ENCODE data around the gene FGF19.

Gene FGF19

DNA sequence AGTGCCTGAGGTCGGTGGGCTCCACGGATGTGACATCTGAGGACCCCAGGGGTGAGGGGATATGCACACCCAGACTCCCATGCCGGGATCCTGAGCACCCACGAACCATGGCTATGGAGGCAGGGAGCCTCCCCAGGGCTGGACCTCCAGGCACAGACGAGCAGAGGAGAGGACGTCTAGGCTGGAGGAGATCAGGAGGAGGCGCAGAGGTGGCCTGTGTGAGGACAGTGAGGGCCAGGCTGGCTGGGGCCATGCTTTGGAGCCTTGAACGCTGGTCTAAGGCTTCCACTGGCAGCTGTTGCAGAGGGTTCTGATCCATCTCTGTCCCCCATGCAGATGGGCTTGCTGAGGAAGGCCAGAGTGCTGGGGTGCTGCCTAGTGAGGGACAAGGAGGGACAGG lies 42.3 kb upstream of the FGF19 start:
- TF ChIP-seq, protein P1, sequence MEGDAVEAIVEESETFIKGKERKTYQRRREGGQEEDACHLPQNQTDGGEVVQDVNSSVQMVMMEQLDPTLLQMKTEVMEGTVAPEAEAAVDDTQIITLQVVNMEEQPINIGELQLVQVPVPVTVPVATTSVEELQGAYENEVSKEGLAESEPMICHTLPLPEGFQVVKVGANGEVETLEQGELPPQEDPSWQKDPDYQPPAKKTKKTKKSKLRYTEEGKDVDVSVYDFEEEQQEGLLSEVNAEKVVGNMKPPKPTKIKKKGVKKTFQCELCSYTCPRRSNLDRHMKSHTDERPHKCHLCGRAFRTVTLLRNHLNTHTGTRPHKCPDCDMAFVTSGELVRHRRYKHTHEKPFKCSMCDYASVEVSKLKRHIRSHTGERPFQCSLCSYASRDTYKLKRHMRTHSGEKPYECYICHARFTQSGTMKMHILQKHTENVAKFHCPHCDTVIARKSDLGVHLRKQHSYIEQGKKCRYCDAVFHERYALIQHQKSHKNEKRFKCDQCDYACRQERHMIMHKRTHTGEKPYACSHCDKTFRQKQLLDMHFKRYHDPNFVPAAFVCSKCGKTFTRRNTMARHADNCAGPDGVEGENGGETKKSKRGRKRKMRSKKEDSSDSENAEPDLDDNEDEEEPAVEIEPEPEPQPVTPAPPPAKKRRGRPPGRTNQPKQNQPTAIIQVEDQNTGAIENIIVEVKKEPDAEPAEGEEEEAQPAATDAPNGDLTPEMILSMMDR (conservative IDR thresholded peaks at IDR 0.05; ENCODE audit: low read depth, low read length) = no peak
- no peak overlapping the region for H3K4me3 ChIP-seq (ENCODE audit: low read length)
- no peak for DNase-seq (ENCODE audit: low read depth)

DNA sequence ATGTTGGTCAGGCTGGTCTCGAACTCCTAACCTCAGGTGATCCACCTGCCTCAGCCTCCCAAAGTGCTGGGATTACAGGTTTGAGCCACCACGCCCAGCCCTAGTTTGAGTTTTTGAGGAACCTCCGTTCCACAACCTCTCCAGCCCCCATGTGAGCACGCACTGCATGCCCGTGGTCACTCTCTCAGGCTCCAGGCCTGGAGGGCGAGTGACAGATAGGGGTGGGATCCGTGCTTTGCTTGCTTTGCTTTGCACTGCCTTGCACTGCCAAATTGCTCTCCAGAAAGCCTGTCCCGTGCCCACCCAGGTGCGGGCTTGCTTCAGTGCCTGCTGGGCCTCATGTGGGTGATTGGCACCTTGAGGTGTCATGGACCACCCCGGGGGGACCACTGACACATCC lies 41.4 kb upstream of the FGF19 start:
- H3K4me3 ChIP-seq (ENCODE audit: low read length) = no peak overlapping the region
- DNase-seq (ENCODE audit: low read depth) = no peak
- TF ChIP-seq, protein P1 (conservative IDR thresholded peaks at IDR 0.05; ENCODE audit: low read depth, low read length) = no peak

DNA sequence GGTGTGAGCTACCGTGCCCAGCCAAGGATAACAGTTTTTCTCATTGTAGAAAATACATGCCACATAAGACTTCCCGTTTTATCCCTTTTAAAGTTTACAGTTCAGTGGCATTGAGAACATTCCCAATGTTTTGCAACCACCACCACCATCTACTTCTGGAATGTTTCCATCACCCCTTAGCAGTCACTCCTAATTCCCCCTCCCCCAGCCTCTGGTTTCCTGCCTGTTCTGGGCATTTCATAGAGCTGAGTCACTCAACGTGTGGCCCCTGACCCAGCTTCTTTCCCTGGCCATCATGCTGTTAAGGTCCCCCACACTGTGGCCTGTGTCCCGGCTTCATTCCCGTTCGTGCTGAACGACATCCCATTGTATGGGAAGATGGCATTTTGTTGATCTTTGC lies 40.6 kb upstream of the FGF19 start:
- TF ChIP-seq, protein P1 (conservative IDR thresholded peaks at IDR 0.05; ENCODE audit: low read depth, low read length) = no peak
- peak; percentile 88 for DNase-seq (ENCODE audit: low read depth)
- no peak overlapping the region for H3K4me3 ChIP-seq (ENCODE audit: low read length)

DNA sequence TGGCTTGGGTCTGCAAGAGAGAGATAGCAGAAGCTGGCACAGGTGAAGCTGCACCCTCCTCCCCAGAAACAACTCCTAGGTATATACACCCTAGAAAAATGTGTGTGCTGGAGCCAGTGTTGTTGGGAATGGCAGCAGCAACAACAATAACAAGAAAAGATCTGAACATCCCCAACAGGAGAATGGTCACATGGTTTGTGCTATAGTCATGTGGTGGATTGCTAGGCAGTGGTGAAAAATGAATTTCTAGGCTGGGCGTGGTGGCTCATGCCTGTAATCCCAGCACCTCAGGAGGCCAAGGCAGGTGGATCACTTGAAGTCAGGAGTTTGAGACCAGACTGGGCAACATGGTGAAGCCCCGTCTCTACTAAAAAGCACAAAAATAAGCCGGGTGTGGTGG lies 31.0 kb upstream of the FGF19 start:
- no peak for DNase-seq (ENCODE audit: low read depth)
- TF ChIP-seq, protein P1 (conservative IDR thresholded peaks at IDR 0.05; ENCODE audit: low read depth, low read length) = no peak
- no peak overlapping the region for H3K4me3 ChIP-seq (ENCODE audit: low read length)

DNA sequence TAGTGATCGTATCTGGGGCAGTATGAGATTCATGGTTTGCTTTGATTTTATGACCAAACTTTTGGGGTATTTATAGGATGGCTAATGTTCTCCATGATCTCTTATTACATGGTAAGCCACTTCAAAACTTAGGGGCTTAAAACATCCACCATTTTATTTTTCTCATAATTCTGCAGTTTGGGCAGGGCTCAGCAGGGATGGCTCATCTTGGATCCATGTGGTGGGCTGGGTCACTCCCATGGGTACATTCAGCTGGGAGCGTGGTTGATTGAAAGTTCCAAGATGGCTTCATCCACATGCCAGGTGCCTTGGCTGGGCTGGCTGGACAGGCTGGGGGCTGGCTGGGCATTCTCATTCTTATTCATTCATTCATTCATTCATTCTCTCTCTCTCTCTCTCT lies 30.5 kb upstream of the FGF19 start:
- DNase-seq (ENCODE audit: low read depth) = no peak
- TF ChIP-seq, protein P1 (conservative IDR thresholded peaks at IDR 0.05; ENCODE audit: low read depth, low read length) = no peak
- H3K4me3 ChIP-seq (ENCODE audit: low read length) = no peak overlapping the region

DNA sequence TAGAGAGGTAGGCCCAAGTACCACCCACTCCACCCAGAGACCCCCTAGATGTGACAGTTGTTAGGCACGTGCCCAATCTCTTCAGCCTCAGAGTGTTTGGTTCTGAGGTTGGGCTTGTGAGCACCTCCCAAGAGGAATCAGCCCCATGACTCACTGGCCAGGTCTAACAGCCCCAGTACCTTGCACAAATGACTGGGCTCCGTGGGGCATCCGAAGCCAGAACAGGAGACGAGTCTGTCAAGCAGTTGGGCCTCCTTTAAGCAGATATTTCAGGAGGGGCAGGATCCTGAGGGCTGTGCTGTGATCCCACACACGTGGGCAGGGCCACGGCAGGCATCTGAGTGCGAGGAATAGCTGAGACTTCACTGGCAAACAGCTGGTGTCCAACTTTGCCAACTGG lies 29.1 kb upstream of the FGF19 start:
- no peak for DNase-seq (ENCODE audit: low read depth)
- TF ChIP-seq, protein P1 (conservative IDR thresholded peaks at IDR 0.05; ENCODE audit: low read depth, low read length) = no peak
- no peak overlapping the region for H3K4me3 ChIP-seq (ENCODE audit: low read length)

DNA sequence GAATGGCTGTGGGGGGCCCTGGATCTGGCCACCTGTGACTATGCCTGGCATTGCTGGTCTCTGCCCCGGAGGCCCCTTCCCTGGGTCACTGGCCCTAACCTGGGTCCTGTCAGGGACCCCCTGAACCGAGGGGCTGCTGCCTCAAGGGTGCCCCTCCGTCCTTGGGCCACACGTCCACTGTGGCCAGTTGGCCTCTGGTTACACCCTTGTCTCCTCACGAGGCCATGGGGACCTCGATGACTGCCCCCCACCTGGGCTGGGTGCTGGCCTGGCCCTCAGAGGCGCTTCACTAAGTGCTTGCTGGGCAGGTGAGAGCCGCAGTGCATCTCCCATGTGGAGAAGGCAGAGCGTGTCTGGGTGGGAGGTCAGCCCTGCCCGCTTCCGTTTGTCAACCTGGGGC lies 27.3 kb upstream of the FGF19 start:
- H3K4me3 ChIP-seq (ENCODE audit: low read length) = no peak overlapping the region
- TF ChIP-seq, protein P1 (conservative IDR thresholded peaks at IDR 0.05; ENCODE audit: low read depth, low read length) = no peak
- no peak for DNase-seq (ENCODE audit: low read depth)

Data from retinal pigment epithelial cell (primary cell).